ENCODE results near the gene SLC35F3. TPM values are rescaled to one million over a fixed set of nuclear protein-coding genes. Genes with fewer than 3 reads are reported as not detected.

SLC35F3 gene
- total RNA-seq, 4 donors from 2014 or later, result 1.7 TPM; not detected in 3

- H3K36me3 ChIP-seq, result no peaks in the 10 kb centered on the region
- H3K4me3 ChIP-seq, result no peak overlapping the region
- DNase-seq, result no peak
- H3K27ac ChIP-seq, result no peak overlapping the region
- H3K9me3 ChIP-seq, result no peaks in the 10 kb centered on the region
- TF ChIP-seq CTCF (IDR thresholded peaks at IDR 0.05) (no peak), POLR2A (IDR thresholded peaks at IDR 0.05) (no peak)
- H3K27me3 ChIP-seq, result no peaks in the 10 kb centered on the region
- H3K4me1 ChIP-seq, result no peaks in the 10 kb centered on the region
Observed at GRCh38 chr1:234040446-234041317, 136.2 kb downstream of the SLC35F3 start.

- no peak overlapping the region for H3K4me3 ChIP-seq
- DNase-seq, result no peak
- H3K27ac ChIP-seq, result no peak overlapping the region
- no peaks in the 10 kb centered on the region for H3K36me3 ChIP-seq
- H3K27me3 ChIP-seq, result no peaks in the 10 kb centered on the region
- TF ChIP-seq CTCF (IDR thresholded peaks at IDR 0.05) (no peak), POLR2A (IDR thresholded peaks at IDR 0.05) (no peak)
- no peaks in the 10 kb centered on the region for H3K4me1 ChIP-seq
- no peaks in the 10 kb centered on the region for H3K9me3 ChIP-seq
Observed at GRCh38 chr1:234044079-234044478, 139.6 kb downstream of the SLC35F3 start.

DNA sequence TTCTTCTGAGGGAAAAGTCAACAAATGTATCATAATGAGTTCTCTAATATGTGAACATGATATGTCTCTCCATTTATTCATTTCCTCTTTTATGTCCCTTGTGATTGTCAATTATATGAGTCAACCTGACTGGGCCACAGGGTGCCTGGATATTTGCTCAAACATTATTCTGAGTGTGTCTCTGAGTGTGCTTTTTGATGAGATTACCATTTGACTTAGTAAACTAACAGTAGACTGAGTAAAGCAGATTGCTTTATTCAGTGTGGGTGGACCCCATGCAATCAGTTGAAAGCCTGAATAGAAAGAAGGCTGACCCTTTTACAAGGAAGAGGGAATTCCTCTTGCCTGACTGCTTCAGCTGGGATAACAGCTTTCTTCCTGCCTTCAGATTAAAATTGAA, 142.6 kb downstream of the SLC35F3 start:
- Histone ChIP-seq H3K27me3 (no peaks in the 10 kb centered on the region), H3K4me3 (no peak overlapping the region), H3K27ac (no peak overlapping the region), H3K36me3 (no peaks in the 10 kb centered on the region), H3K9me3 (no peaks in the 10 kb centered on the region), H3K4me1 (no peaks in the 10 kb centered on the region)
- DNase-seq, result no peak
- TF ChIP-seq POLR2A (IDR thresholded peaks at IDR 0.05) (no peak), CTCF (IDR thresholded peaks at IDR 0.05) (no peak)

GRCh38 chr1:234062166-234062565, 157.7 kb downstream of the SLC35F3 start:
- no peak for DNase-seq
- no peaks in the 10 kb centered on the region for H3K27me3 ChIP-seq
- H3K4me3 ChIP-seq, result no peak overlapping the region
- TF ChIP-seq CTCF (IDR thresholded peaks at IDR 0.05) (no peak), POLR2A (IDR thresholded peaks at IDR 0.05) (no peak)
- H3K36me3 ChIP-seq, result no peaks in the 10 kb centered on the region
- no peaks in the 10 kb centered on the region for H3K4me1 ChIP-seq
- no peak overlapping the region for H3K27ac ChIP-seq
- no peaks in the 10 kb centered on the region for H3K9me3 ChIP-seq

GRCh38 chr1:234065794-234066447, 161.4 kb downstream of the SLC35F3 start:
- TF ChIP-seq CTCF (IDR thresholded peaks at IDR 0.05), result peak; percentile 29 to 71 (median 58)
- TF ChIP-seq POLR2A (IDR thresholded peaks at IDR 0.05), result no peak
- no peaks in the 10 kb centered on the region for H3K36me3 ChIP-seq
- no peak overlapping the region for H3K27ac ChIP-seq
- H3K4me3 ChIP-seq, result no peak overlapping the region
- no peaks in the 10 kb centered on the region for H3K9me3 ChIP-seq
- H3K27me3 ChIP-seq, result no peaks in the 10 kb centered on the region
- DNase-seq, result peak; percentile 67 to 90 (median 79)
- no peaks in the 10 kb centered on the region for H3K4me1 ChIP-seq

All from Peyer's patch (tissue), 4 donors.